ENCODE data around the gene C3orf18.

Gene C3orf18

GRCh38 chr3:50567386-50568167 is at the start of gene C3orf18:
TSS of gene C3orf18 (minus strand) at chr3:50567747. CDS start at chr3:50565699, 2,048 bp downstream.
- intact Hi-C loops (cut with DNase I) = loop anchor here (5.0 kb wide), 2 partner anchors 205 to 815 kb away; no protein-coding TSS in a partner anchor
- peak; percentile 82 to 97 (median 94) for DNase-seq

GRCh38 chr3:50616770-50617095 is 49.2 kb upstream of the C3orf18 start:
- intact Hi-C loops (cut with DNase I) = loop anchor here (5.0 kb wide), 2 partner anchors 56 to 771 kb away; partner anchors contain the start of genes DOCK3 and MANF
- peak; percentile 73 to 94 (median 88) for DNase-seq

- DNase-seq = peak; percentile 73 to 94 (median 87)
- intact Hi-C loops (cut with DNase I) = loop anchor here (5.0 kb wide), 2 partner anchors 56 to 771 kb away; partner anchors contain the start of genes DOCK3 and MANF
Measured at GRCh38 chr3:50616003-50616769, 48.6 kb upstream of the C3orf18 start.

GRCh38 chr3:50615190-50615589 is 47.6 kb upstream of the C3orf18 start:
- DNase-seq = no peak
- intact Hi-C loops (cut with DNase I) = loop anchor here (5.0 kb wide), 2 partner anchors 57 to 772 kb away; partner anchors contain the start of genes DOCK3 and MANF

- DNase-seq = no peak
- intact Hi-C loops (cut with DNase I) = loop anchor here (5.0 kb wide), 1 partner anchor 41 kb away; no protein-coding TSS in a partner anchor
Measured at GRCh38 chr3:50612970-50613846, 45.7 kb upstream of the C3orf18 start.

- no peak for DNase-seq
- intact Hi-C loops (cut with DNase I) = loop anchor here (5.0 kb wide), 1 partner anchor 40 kb away; no protein-coding TSS in a partner anchor
Measured at GRCh38 chr3:50612234-50612882, 44.8 kb upstream of the C3orf18 start.

GRCh38 chr3:50611464-50612233 is 44.1 kb upstream of the C3orf18 start, which contains the start of gene CISH:
TSS of gene CISH (minus strand) at chr3:50611774. CDS start at chr3:50611650, 124 bp downstream.
- DNase-seq = peak; percentile 67 to 94 (median 85)
- intact Hi-C loops (cut with DNase I) = loop anchor here (5.0 kb wide), 1 partner anchor 39 kb away; no protein-coding TSS in a partner anchor

GRCh38 chr3:50610992-50611463 is 43.5 kb upstream of the C3orf18 start:
- intact Hi-C loops (cut with DNase I) = loop anchor here (5.0 kb wide), 1 partner anchor 39 kb away; no protein-coding TSS in a partner anchor
- DNase-seq = no peak

GRCh38 chr3:50610181-50610971 is 42.8 kb upstream of the C3orf18 start:
- intact Hi-C loops (cut with DNase I) = loop anchor here (5.0 kb wide), 1 partner anchor 38 kb away; no protein-coding TSS in a partner anchor
- no peak for DNase-seq

GRCh38 chr3:50609763-50610085 is 42.2 kb upstream of the C3orf18 start:
- intact Hi-C loops (cut with DNase I) = loop anchor here (5.0 kb wide), 1 partner anchor 37 kb away; no protein-coding TSS in a partner anchor
- DNase-seq = no peak

- no peak for DNase-seq
- intact Hi-C loops (cut with DNase I) = no loop called here
Measured at GRCh38 chr3:50609071-50609762, 41.7 kb upstream of the C3orf18 start.

- DNase-seq = no peak
- intact Hi-C loops (cut with DNase I) = no loop called here
Measured at GRCh38 chr3:50608278-50608677, 40.7 kb upstream of the C3orf18 start.

- no peak for DNase-seq
Measured at GRCh38 chr3:50607271-50608091, 39.9 kb upstream of the C3orf18 start.

GRCh38 chr3:50606596-50606995 is 39.0 kb upstream of the C3orf18 start:
- intact Hi-C loops (cut with DNase I) = no loop called here
- DNase-seq = no peak

More at GRCh38 chr3:50607271-50608091, 39.9 kb upstream of the C3orf18 start:
- intact Hi-C loops (cut with DNase I) = no loop called here

- no peak for DNase-seq
- intact Hi-C loops (cut with DNase I) = no loop called here
Measured at GRCh38 chr3:50605901-50606326, 38.4 kb upstream of the C3orf18 start.
